Measurements from ENCODE around the gene HAUS7.

GRCh38 chrX:153519569-153520286 is 49.4 kb upstream of the HAUS7 start:
- TF ChIP-seq ETS1 (IDR thresholded peaks at IDR 0.05) (no peak), STAT1 (IDR thresholded peaks at IDR 0.05; ENCODE audit: unreplicated experiment) (no peak), POLR2AphosphoS5 (IDR thresholded peaks at IDR 0.05; ENCODE audit: low read depth) (no peak), EZH2 (IDR thresholded peaks at IDR 0.05; ENCODE audit: low read depth, unreplicated experiment) (no peak), EZH2phosphoT487 (IDR thresholded peaks at IDR 0.05; ENCODE audit: unreplicated experiment) (no peak), REST (IDR thresholded peaks at IDR 0.05; ENCODE audit: unreplicated experiment) (no peak)
- TF ChIP-seq, protein P1, sequence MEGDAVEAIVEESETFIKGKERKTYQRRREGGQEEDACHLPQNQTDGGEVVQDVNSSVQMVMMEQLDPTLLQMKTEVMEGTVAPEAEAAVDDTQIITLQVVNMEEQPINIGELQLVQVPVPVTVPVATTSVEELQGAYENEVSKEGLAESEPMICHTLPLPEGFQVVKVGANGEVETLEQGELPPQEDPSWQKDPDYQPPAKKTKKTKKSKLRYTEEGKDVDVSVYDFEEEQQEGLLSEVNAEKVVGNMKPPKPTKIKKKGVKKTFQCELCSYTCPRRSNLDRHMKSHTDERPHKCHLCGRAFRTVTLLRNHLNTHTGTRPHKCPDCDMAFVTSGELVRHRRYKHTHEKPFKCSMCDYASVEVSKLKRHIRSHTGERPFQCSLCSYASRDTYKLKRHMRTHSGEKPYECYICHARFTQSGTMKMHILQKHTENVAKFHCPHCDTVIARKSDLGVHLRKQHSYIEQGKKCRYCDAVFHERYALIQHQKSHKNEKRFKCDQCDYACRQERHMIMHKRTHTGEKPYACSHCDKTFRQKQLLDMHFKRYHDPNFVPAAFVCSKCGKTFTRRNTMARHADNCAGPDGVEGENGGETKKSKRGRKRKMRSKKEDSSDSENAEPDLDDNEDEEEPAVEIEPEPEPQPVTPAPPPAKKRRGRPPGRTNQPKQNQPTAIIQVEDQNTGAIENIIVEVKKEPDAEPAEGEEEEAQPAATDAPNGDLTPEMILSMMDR (conservative IDR thresholded peaks at IDR 0.05; ENCODE audit: low read depth in 2 of 2): no peak

Measured in GM23338 (cell line).